HepG2 (cell line): Measurements from ENCODE around the gene TOMM20. TPM values are rescaled to one million over a fixed set of nuclear protein-coding genes. Genes with fewer than 3 reads are reported as not detected.

Source experiments
- ATAC-seq: fragments of 200-7000 bp; cut with Tn5 transposase; 3 replicates; pipeline ENCODE4 v1.9.1; 2020; ENCODE audit warnings: mild to moderate bottlenecking, moderate library complexity
- BruUV-seq: library from RNA; stranded (reverse); fragments of 400-500 nt; replicated peaks from 2 replicates; lab custom pipeline; 2021; lab: Mats Ljungman, UMichigan
- CTCF ChIA-PET: fragments of 300-600 bp; formaldehyde crosslinking; extraction: SDS; loops from one replicate; lab custom pipeline; 2021; ENCODE audit warnings: low total read pairs, inconsistent platforms, low intra/inter-chr PET ratio; lab: Yijun Ruan, JAX
- POLR2A ChIA-PET: fragments of 350-600 bp; sonication (Branson Sonifier 250); formaldehyde crosslinking; loops from one replicate; lab custom pipeline; 2020; ENCODE audit warnings: antibody characterized with exemption, inconsistent platforms; lab: Yijun Ruan, JAX
- DNase-seq: peaks from one replicate; pipeline ENCODE4 v3.0.0-alpha.2; 2015; ENCODE audit warnings: low spot score
- FAIRE-seq: peaks from 3 replicates; lab custom pipeline; 2011; peaks lifted over from hg19 to GRCh38; lab: Jason Lieb, UNC
- H2AFZ ChIP-seq: one replicate; pipeline ENCODE4 v1.6.1; 2011; ENCODE audit warnings: low read length, inconsistent platforms
- H3K27ac ChIP-seq: fragments of 300-600 bp; 3 replicates; pipeline ENCODE4 v1.8.0; 2011; ENCODE audit warnings: mixed run types, mild to moderate bottlenecking, mixed read lengths, low read length, inconsistent platforms; ENCODE audit not compliant: insufficient read depth; ENCODE audit errors: extremely low read length
- H3K27me3 ChIP-seq, 2 experiments: fragments of 200-600 bp in 1 of 2; 2 replicates in 1 of 2; 3 replicates in 1 of 2; pipeline versions ENCODE4 v1.6.0 to v1.8.0; 2011; ENCODE audit warnings: low read length in 2 of 2, mild to moderate bottlenecking in 2 of 2, moderate library complexity in 2 of 2, inconsistent platforms in 1 of 2; ENCODE audit not compliant: insufficient read depth in 2 of 2, control insufficient read depth in 1 of 2
- H3K36me3 ChIP-seq, 2 experiments: fragments of 200-600 bp in 1 of 2; replicated peaks in 1 of 2; 2 replicates in 1 of 2; 3 replicates in 1 of 2; pipeline versions ENCODE4 v1.5.1 to v1.8.0; 2011; ENCODE audit warnings: low read length in 2 of 2, inconsistent platforms in 1 of 2; ENCODE audit not compliant: insufficient read depth in 2 of 2, control insufficient read depth in 1 of 2
- H3K4me1 ChIP-seq: 2 replicates; pipeline ENCODE4 v1.5.1; 2012; ENCODE audit warnings: low read length, inconsistent platforms; ENCODE audit not compliant: insufficient read depth
- H3K4me2 ChIP-seq: 2 replicates; pipeline ENCODE4 v1.6.0; 2011; ENCODE audit warnings: low read depth, low read length, inconsistent platforms
- H3K4me3 ChIP-seq, 3 experiments: fragments of 200-600 bp in 1 of 3; sonication (generic), shearing (Covaris generic) in 1 of 3; replicated peaks in 1 of 3; 2 replicates each; pipeline ENCODE4 v1.5.1; 2011 to 2016; ENCODE audit warnings: low read length in 3 of 3, inconsistent platforms in 2 of 3, low read depth in 2 of 3, mild to moderate bottlenecking in 2 of 3, control low read depth in 1 of 3, mixed read lengths in 1 of 3; ENCODE audit not compliant: insufficient read depth in 1 of 3
- H3K79me2 ChIP-seq: one replicate; pipeline ENCODE4 v1.6.1; 2011; ENCODE audit warnings: low read length, inconsistent platforms; ENCODE audit not compliant: insufficient read depth
- H3K9ac ChIP-seq: 2 replicates; pipeline ENCODE4 v1.6.0; 2011; ENCODE audit warnings: mild to moderate bottlenecking, low read depth, low read length, inconsistent platforms; ENCODE audit not compliant: insufficient read depth
- H3K9me3 ChIP-seq: 2 replicates; pipeline ENCODE4 v1.5.1; 2012; ENCODE audit warnings: mild to moderate bottlenecking, low read length
- H4K20me1 ChIP-seq: 2 replicates; pipeline ENCODE4 v1.6.0; 2011; ENCODE audit warnings: inconsistent platforms, mild to moderate bottlenecking, low read length, moderate library complexity; ENCODE audit not compliant: insufficient read depth
- ATAD3A ChIP-seq: sonication (generic); formaldehyde crosslinking; IDR thresholded peaks from 2 replicates; pipeline ENCODE4 v1.4.0; 2020; ENCODE audit warnings: missing genetic modification reagents
- FOXC1 ChIP-seq: sonication (generic); formaldehyde crosslinking; IDR thresholded peaks from 2 replicates; pipeline ENCODE4 v1.8.0; 2022; ENCODE audit warnings: mild to moderate bottlenecking, missing genetic modification reagents, borderline replicate concordance
- GRHL1 ChIP-seq: sonication (generic); formaldehyde crosslinking; conservative IDR thresholded peaks from 2 replicates; pipeline ENCODE4 v1.8.0; 2022; ENCODE audit warnings: missing genetic modification reagents
- NR1H2 ChIP-seq: sonication (generic); formaldehyde crosslinking; IDR thresholded peaks from 2 replicates; pipeline ENCODE4 v1.8.1; 2022; ENCODE audit warnings: low read depth, missing genetic modification reagents, borderline replicate concordance
- POLR2AphosphoS5 ChIP-seq: IDR thresholded peaks from 2 replicates; pipeline ENCODE4 v1.6.1; 2012; ENCODE audit warnings: low read depth, low read length
- PRPF4 ChIP-seq: fragments of 200-400 bp; formaldehyde crosslinking; IDR thresholded peaks from 2 replicates; pipeline ENCODE4 v1.6.1; 2016; ENCODE audit warnings: low read length, low read depth; ENCODE audit not compliant: poor library complexity, severe bottlenecking
- PTBP1 ChIP-seq: fragments of 200-400 bp; formaldehyde crosslinking; IDR thresholded peaks from 2 replicates; pipeline ENCODE4 v1.6.1; 2018; ENCODE audit warnings: low read length, low read depth; ENCODE audit not compliant: poor library complexity, severe bottlenecking
- REL ChIP-seq: sonication (generic); formaldehyde crosslinking; conservative IDR thresholded peaks from 2 replicates; pipeline ENCODE4 v1.8.0; 2022; ENCODE audit warnings: mild to moderate bottlenecking, missing genetic modification reagents, moderate library complexity
- SIX4 ChIP-seq: sonication (generic); formaldehyde crosslinking; IDR thresholded peaks from 2 replicates; pipeline ENCODE4 v1.4.0; 2020; ENCODE audit warnings: missing genetic modification reagents
- ZNF460 ChIP-seq: sonication (generic); formaldehyde crosslinking; IDR thresholded peaks from 2 replicates; pipeline ENCODE4 v1.5.1; 2020; ENCODE audit warnings: missing genetic modification reagents, mild to moderate bottlenecking, borderline replicate concordance
- ZNF501 ChIP-seq: sonication (generic); formaldehyde crosslinking; IDR thresholded peaks from 2 replicates; pipeline ENCODE4 v1.5.1; 2020; ENCODE audit warnings: mild to moderate bottlenecking, moderate library complexity, missing genetic modification reagents
- ZNF709 ChIP-seq: sonication (generic); formaldehyde crosslinking; IDR thresholded peaks from 2 replicates; pipeline ENCODE4 v1.5.0; 2020; ENCODE audit warnings: mild to moderate bottlenecking, missing genetic modification reagents
- ZNF768 ChIP-seq: sonication (generic); formaldehyde crosslinking; IDR thresholded peaks from 2 replicates; pipeline ENCODE4 v1.4.0; 2020; ENCODE audit warnings: missing genetic modification reagents
- ZNF776 ChIP-seq: sonication (generic); formaldehyde crosslinking; IDR thresholded peaks from 2 replicates; pipeline ENCODE4 v1.4.0; 2020; ENCODE audit warnings: mild to moderate bottlenecking, missing genetic modification reagents
- ZNF792 ChIP-seq: IDR thresholded peaks from 2 replicates; pipeline ENCODE4 v1.6.1; 2016
- ZSCAN29 ChIP-seq: sonication (generic); formaldehyde crosslinking; conservative IDR thresholded peaks from 2 replicates; pipeline ENCODE4 v1.4.0; 2020; ENCODE audit warnings: mild to moderate bottlenecking, missing genetic modification reagents
- WGBS: methylation state at CpG from one replicate; pipeline ENCODE4 v1.1.6; 2017; ENCODE audit warnings: low lambda C conversion rate; 5-methylcytosine and 5-hydroxymethylcytosine counted together
- in situ Hi-C: cut with HindIII; loops from 2 replicates; pipeline ENCODE4 v1.10.0; 2017; ENCODE audit warnings: low pct_unique_long_range_greater_than_20kb; ENCODE audit not compliant: extremely low pct_ligation_motif_present
- intact Hi-C: fragments of 100-400 bp; cut with micrococcal nuclease; formaldehyde crosslinking; loops from one replicate; pipeline ENCODE4 v1.10.0; 2022; ENCODE audit not compliant: unreplicated experiment
- polyA plus RNA-seq, 8 experiments: library from polyadenylated mRNA; depleted of rRNA in 3 of 8; stranded (reverse) in 7 of 8; unstranded in 1 of 8; fragments of >200 nt; fragmentation: Illumina TruSeq in 4 of 8; extraction: Trizol in 4 of 8; gene quantifications; 2 replicates each; pipeline versions ENCODE4 v1.2.1 to v1.2.3, GENCODE V29; 2011 to 2016; ENCODE audit warnings: low read depth in 4 of 8, missing spikeins in 1 of 8, mixed read lengths in 1 of 8; ENCODE audit not compliant: insufficient read depth in 1 of 8
- total RNA-seq, 5 experiments: library from RNA; depleted of rRNA; stranded (reverse); fragments of >200 nt; fragmentation: Illumina TruSeq; extraction: Trizol; gene quantifications; 2 replicates each; pipeline ENCODE4 v1.2.3, GENCODE V29; 2016; ENCODE audit warnings: low read depth in 1 of 5
- TF ChIP-seq, protein P1 (sequence below): sonication (generic); formaldehyde crosslinking; IDR thresholded peaks from 2 replicates; pipeline ENCODE4 v1.8.0; 2022; ENCODE audit warnings: mild to moderate bottlenecking, missing genetic modification reagents, borderline replicate concordance

The TOMM20 gene
- total and polyA plus RNA-seq, 2 of the 13 experiments (the other 11 are each of a cell fraction or from before 2014, with no cell fraction given) = 153 to 376 TPM

DNA sequence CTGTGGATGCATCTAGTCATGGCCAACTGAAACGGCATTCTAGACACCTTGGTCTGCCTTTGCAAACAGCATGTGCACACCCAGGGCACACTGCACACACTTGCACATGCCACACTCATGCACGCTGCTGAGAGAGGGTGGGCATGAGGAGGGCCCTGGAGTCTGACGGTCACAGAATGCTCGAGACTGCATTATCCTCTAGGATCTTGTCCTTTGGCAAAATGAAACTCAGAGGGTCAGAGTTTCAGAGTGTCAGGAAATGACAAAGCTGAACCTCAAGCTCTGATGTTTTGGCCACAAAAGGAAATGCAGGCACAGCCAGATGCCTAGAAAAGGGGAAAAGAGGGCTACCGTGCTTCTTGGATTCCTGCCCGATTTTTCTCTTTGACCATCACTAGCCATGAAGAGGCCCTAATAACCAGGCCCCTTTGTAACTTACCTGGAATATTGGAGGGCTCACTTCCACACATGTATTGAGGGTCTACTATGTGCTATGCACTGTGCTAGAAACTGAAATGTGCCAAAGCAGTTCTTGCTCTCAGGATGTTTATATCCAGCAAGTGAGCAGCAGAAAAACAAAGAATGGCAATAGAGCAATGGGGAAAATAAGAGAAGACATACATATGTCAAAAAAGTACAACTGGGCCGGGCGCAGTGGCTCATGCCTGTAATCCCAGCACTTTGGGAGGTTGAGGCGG, 65.4 kb downstream of the TOMM20 start:
- ChIA-PET POLR2A (interaction anchor here (1.0 to 7.4 kb wide), 14 partner anchors 7 to 462 kb away, joined by 3 to 109 read pairs (median 7); no protein-coding TSS in a partner anchor), CTCF (no interaction called here)
- WGBS = 89% methylated on average over 9 of the region's 9 CpGs
- Histone ChIP-seq H3K27me3 (no peaks in the 10 kb centered on the region), H3K4me2 (peak overlapping the region; percentile 58), H3K4me3 (no peak overlapping the region), H3K36me3 (peaks cover 0 to 8% of the 10 kb centered on the region in 2 experiments; a peak in 1 of 5 replicates), H3K9me3 (no peaks in the 10 kb centered on the region), H3K79me2 (peaks cover 17% of the 10 kb centered on the region), H3K27ac (peak overlapping the region; percentile 82), H4K20me1 (no peaks in the 10 kb centered on the region), H2AFZ (no peak overlapping the region), H3K9ac (peak overlapping the region; percentile 6), H3K4me1 (peaks cover 88% of the 10 kb centered on the region)
- in situ Hi-C loops (no loop called here), intact Hi-C loops (no loop called here)
- ATAC-seq = peak; percentile 27
- no peak for FAIRE-seq
- no TSS peak for BruUV-seq
- DNase-seq = no peak
- TF ChIP-seq ZSCAN29 = no peak
- TF ChIP-seq NR1H2 (CRISPR knock-in tag) = no peak
- peak; percentile 10 for TF ChIP-seq PRPF4
- TF ChIP-seq, protein P1, sequence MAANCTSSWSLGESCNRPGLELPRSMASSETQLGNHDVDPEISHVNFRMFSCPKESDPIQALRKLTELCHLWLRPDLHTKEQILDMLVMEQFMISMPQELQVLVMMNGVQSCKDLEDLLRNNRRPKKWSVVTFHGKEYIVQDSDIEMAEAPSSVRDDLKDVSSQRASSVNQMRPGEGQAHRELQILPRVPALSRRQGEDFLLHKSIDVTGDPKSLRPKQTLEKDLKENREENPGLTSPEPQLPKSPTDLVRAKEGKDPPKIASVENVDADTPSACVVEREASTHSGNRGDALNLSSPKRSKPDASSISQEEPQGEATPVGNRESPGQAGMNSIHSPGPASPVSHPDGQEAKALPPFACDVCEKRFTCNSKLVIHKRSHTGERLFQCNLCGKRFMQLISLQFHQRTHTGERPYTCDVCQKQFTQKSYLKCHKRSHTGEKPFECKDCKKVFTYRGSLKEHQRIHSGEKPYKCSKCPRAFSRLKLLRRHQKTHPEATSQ = no peak
- no peak for TF ChIP-seq SIX4 (CRISPR knock-in tag)
- 0 out of 2 replicates have a peak, but pooled peaks have one; percentile 43 for TF ChIP-seq REL (CRISPR knock-in tag)
- no peak for TF ChIP-seq ZNF460 (CRISPR knock-in tag)
- peak; percentile 4; the same call in 1 of the 2 replicates for TF ChIP-seq POLR2AphosphoS5
- TF ChIP-seq ZNF501 (CRISPR knock-in tag) = peak; percentile 15; the same call in 1 of the 2 replicates
- TF ChIP-seq ZNF792 (CRISPR knock-in tag) = peak; percentile 0; the same call in 1 of the 2 replicates
- peak; percentile 7; the same call in 1 of the 2 replicates for TF ChIP-seq FOXC1 (CRISPR knock-in tag)
- no peak for TF ChIP-seq ZNF768 (CRISPR knock-in tag)
- TF ChIP-seq GRHL1 = no peak
- TF ChIP-seq PTBP1 = no peak
- no peak for TF ChIP-seq ATAD3A (CRISPR knock-in tag)
- 0 out of 2 replicates have a peak, but pooled peaks have one; percentile 5 for TF ChIP-seq ZNF709 (CRISPR knock-in tag)
- TF ChIP-seq ZNF776 = 0 out of 2 replicates have a peak, but pooled peaks have one; percentile 27
